ENCODE results near the gene ORM1.
"Not testable (repeated sequence)": the region's sequence is repeated elsewhere in the genome, so short reads cannot be mapped to it uniquely, and the experiment has no call there.

Gene ORM1

GRCh38 chr9:114309096-114309495, 13.8 kb upstream of the ORM1 start:
- DNase-seq, result no peak

GRCh38 chr9:114310471-114311450, 12.1 kb upstream of the ORM1 start:
- DNase-seq, result no peak

GRCh38 chr9:114311571-114312512, 11.1 kb upstream of the ORM1 start:
- no peak for DNase-seq

GRCh38 chr9:114312513-114312875, 10.4 kb upstream of the ORM1 start:
- no peak for DNase-seq

GRCh38 chr9:114313186-114313585, 9.7 kb upstream of the ORM1 start:
- no peak for DNase-seq

- no peak for DNase-seq
Observed at GRCh38 chr9:114314256-114314867, 8.5 kb upstream of the ORM1 start.

GRCh38 chr9:114314881-114315722, 7.8 kb upstream of the ORM1 start:
- no peak for DNase-seq

GRCh38 chr9:114315723-114316363, 7.1 kb upstream of the ORM1 start:
- DNase-seq, result no peak

GRCh38 chr9:114316605-114317230, 6.2 kb upstream of the ORM1 start:
- no peak for DNase-seq

- no peak for DNase-seq
Observed at GRCh38 chr9:114317665-114318357, 5.1 kb upstream of the ORM1 start.

- no peak for DNase-seq
Observed at GRCh38 chr9:114318416-114318815, 4.5 kb upstream of the ORM1 start.

GRCh38 chr9:114319147-114319546, 3.8 kb upstream of the ORM1 start:
- DNase-seq, result no peak

- DNase-seq, result not testable (repeated sequence)
Observed at GRCh38 chr9:114320710-114321109, 2.2 kb upstream of the ORM1 start.

- no peak for DNase-seq
Observed at GRCh38 chr9:114321759-114322158, 1.1 kb upstream of the ORM1 start.

GRCh38 chr9:114322160-114322818, 609 bp upstream of the ORM1 start:
- not testable (repeated sequence) for DNase-seq

- DNase-seq, result not testable (repeated sequence)
Observed at GRCh38 chr9:114323849-114324248, 951 bp downstream of the ORM1 start.

- DNase-seq, result no peak
Observed at GRCh38 chr9:114324492-114324891, 1.6 kb downstream of the ORM1 start.

- not testable (repeated sequence) for DNase-seq
Observed at GRCh38 chr9:114324965-114325364, 2.1 kb downstream of the ORM1 start.

- not testable (repeated sequence) for DNase-seq
Observed at GRCh38 chr9:114325684-114326254, 2.9 kb downstream of the ORM1 start.

- no peak for DNase-seq
Observed at GRCh38 chr9:114327749-114328148, 4.9 kb downstream of the ORM1 start.
